Natural killer cell (primary cell): Measurements from ENCODE around the gene DSTN. TPM values are rescaled to one million over a fixed set of nuclear protein-coding genes. Genes with fewer than 3 reads are reported as not detected.

Experiments
- ATAC-seq, 3 donors: fragments of 150-1000 bp in 2 of 3; fragments of 200-7000 bp in 1 of 3; cut with Tn5 transposase; 1 replicate in 1 of 3; 2 replicates in 2 of 3; pipeline ENCODE4 v1.10.0; 2021; ENCODE audit warnings: mild to moderate bottlenecking in 2 of 3, moderate library complexity in 2 of 3
- DNase-seq, 2 donors: peaks; one replicate each; pipeline versions ENCODE4 v3.0.0 to v3.0.0-alpha.2; 2013 to 2021; ENCODE audit warnings: mixed read lengths in 1 of 2
- H3K27ac ChIP-seq: one replicate; pipeline ENCODE4 v1.5.1; 2013; ENCODE audit warnings: mild to moderate bottlenecking, low read length
- H3K27me3 ChIP-seq: one replicate; pipeline ENCODE4 v1.6.1; 2013; ENCODE audit warnings: low read length; ENCODE audit not compliant: control insufficient read depth, insufficient read depth
- H3K36me3 ChIP-seq: one replicate; pipeline ENCODE4 v1.6.1; 2013; ENCODE audit warnings: low read length; ENCODE audit not compliant: control insufficient read depth, insufficient read depth
- H3K4me1 ChIP-seq: one replicate; pipeline ENCODE4 v1.6.1; 2013; ENCODE audit warnings: low read length; ENCODE audit not compliant: control insufficient read depth, insufficient read depth
- H3K4me3 ChIP-seq: one replicate; pipeline ENCODE4 v1.5.1; 2013; ENCODE audit warnings: low read length
- H3K9me3 ChIP-seq: one replicate; pipeline ENCODE4 v1.6.1; 2013; ENCODE audit warnings: low read length; ENCODE audit not compliant: control insufficient read depth, insufficient read depth
- H3K27ac Mint-ChIP-seq, 2 donors: one replicate each; pipeline ENCODE4 v1.8.0; 2022; ENCODE audit warnings: mild to moderate bottlenecking in 2 of 2, mixed read lengths in 2 of 2, moderate library complexity in 1 of 2
- H3K27me3 Mint-ChIP-seq, 2 donors: one replicate each; pipeline ENCODE4 v1.8.0; 2022; ENCODE audit warnings: low read depth in 2 of 2, mixed read lengths in 2 of 2
- H3K36me3 Mint-ChIP-seq: one replicate; pipeline ENCODE4 v1.8.0; 2022; ENCODE audit warnings: mixed read lengths
- H3K4me1 Mint-ChIP-seq, 2 donors: one replicate each; pipeline ENCODE4 v1.8.0; 2022; ENCODE audit warnings: mixed read lengths in 2 of 2
- H3K4me3 Mint-ChIP-seq: one replicate; pipeline ENCODE4 v1.8.0; 2022; ENCODE audit warnings: mild to moderate bottlenecking, moderate library complexity, mixed read lengths
- H3K9me3 Mint-ChIP-seq, 2 donors: one replicate each; pipeline ENCODE4 v1.8.0; 2022; ENCODE audit warnings: mixed read lengths in 2 of 2
- WGBS: methylation state at CpG from one replicate; pipeline ENCODE4 v1.1.7; 2013; ENCODE audit warnings: missing lambda C conversion rate; ENCODE audit not compliant: insufficient coverage; 5-methylcytosine and 5-hydroxymethylcytosine counted together
- intact Hi-C: fragments of 100-400 bp; cut with micrococcal nuclease; formaldehyde crosslinking; loops from one replicate; pipeline ENCODE4 v1.14.2; 2022
- total RNA-seq, 4 donors: library from RNA; stranded (reverse); fragments of 120-200 nt in 1 of 4; gene quantifications; one replicate each; pipeline versions ENCODE4 v1.2.3 to v1.2.4, GENCODE V29; 2013 to 2022
- TF ChIP-seq, protein P1 (sequence below): fragments of 200-600 bp; IDR thresholded peaks from one replicate; pipeline ENCODE4 v1.8.0; 2022; ENCODE audit warnings: antibody characterized with exemption

The DSTN gene
- total RNA-seq, 3 donors from 2014 or later (not counting 1 experiment from before 2014, with no cell fraction given): 47.5 to 73.5 (median 70.0) TPM

DNA sequence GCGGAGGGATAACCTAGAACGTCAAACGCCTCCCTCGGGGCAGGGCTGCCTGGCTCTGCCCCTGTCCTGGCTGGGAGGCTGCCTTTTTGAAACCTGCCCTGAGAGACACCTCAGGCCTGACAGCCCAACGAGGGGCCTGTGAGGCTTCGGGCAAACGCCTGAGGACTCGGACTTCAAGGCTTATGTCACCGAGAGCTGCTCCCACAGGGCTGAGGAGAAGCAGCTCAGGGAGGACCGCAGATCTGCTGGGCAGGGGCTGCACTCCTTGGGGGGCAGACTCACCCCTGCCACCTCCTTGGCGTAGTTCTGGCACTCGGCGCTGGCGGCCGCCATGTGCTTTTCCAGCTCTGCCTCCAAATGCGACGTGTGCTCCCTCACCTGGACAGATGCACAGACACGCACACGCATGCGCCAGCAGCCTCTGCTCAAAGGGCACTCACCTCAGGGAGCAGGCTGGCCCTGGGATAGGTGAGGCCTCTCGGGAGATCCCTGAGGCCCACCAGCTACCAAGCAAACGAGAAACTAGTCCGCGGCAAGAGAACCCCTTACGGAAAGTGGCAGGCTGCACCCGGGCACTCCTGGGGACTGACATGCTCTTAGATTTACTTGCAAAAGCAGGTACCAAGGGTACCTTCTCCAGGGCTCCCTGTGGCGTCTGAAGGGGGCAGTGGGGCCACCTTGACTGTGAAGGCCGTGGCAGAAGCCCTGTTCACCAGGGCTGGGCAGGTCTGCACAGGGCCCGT is 49.6 kb downstream of the DSTN start:
- no peaks in the 10 kb centered on the region for H3K9me3 ChIP-seq
- whole genome bisulfite sequencing: 90% methylated on average over 29 of the region's 29 CpGs
- no peak overlapping the region for H3K27ac ChIP-seq
- H3K4me1 ChIP-seq: peaks cover 18% of the 10 kb centered on the region
- Mint-ChIP-seq H3K4me1 (peaks cover 0 to 5% of the 10 kb centered on the region in 2 donors), H3K9me3 (no peaks in the 10 kb centered on the region), H3K36me3 (no peaks in the 10 kb centered on the region), H3K27me3 (no peaks in the 10 kb centered on the region), H3K4me3 (no peak overlapping the region), H3K27ac (no peak overlapping the region)
- no peak overlapping the region for H3K4me3 ChIP-seq
- ATAC-seq: no peak
- TF ChIP-seq, protein P1, sequence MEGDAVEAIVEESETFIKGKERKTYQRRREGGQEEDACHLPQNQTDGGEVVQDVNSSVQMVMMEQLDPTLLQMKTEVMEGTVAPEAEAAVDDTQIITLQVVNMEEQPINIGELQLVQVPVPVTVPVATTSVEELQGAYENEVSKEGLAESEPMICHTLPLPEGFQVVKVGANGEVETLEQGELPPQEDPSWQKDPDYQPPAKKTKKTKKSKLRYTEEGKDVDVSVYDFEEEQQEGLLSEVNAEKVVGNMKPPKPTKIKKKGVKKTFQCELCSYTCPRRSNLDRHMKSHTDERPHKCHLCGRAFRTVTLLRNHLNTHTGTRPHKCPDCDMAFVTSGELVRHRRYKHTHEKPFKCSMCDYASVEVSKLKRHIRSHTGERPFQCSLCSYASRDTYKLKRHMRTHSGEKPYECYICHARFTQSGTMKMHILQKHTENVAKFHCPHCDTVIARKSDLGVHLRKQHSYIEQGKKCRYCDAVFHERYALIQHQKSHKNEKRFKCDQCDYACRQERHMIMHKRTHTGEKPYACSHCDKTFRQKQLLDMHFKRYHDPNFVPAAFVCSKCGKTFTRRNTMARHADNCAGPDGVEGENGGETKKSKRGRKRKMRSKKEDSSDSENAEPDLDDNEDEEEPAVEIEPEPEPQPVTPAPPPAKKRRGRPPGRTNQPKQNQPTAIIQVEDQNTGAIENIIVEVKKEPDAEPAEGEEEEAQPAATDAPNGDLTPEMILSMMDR: no peak
- peak in 1 of 2 donors; percentile 9 for DNase-seq
- intact Hi-C loops: loop anchor here (5.0 kb wide), 1 partner anchor 817 kb away; no protein-coding TSS in a partner anchor
- peaks cover 67% of the 10 kb centered on the region for H3K36me3 ChIP-seq
- no peaks in the 10 kb centered on the region for H3K27me3 ChIP-seq

DNA sequence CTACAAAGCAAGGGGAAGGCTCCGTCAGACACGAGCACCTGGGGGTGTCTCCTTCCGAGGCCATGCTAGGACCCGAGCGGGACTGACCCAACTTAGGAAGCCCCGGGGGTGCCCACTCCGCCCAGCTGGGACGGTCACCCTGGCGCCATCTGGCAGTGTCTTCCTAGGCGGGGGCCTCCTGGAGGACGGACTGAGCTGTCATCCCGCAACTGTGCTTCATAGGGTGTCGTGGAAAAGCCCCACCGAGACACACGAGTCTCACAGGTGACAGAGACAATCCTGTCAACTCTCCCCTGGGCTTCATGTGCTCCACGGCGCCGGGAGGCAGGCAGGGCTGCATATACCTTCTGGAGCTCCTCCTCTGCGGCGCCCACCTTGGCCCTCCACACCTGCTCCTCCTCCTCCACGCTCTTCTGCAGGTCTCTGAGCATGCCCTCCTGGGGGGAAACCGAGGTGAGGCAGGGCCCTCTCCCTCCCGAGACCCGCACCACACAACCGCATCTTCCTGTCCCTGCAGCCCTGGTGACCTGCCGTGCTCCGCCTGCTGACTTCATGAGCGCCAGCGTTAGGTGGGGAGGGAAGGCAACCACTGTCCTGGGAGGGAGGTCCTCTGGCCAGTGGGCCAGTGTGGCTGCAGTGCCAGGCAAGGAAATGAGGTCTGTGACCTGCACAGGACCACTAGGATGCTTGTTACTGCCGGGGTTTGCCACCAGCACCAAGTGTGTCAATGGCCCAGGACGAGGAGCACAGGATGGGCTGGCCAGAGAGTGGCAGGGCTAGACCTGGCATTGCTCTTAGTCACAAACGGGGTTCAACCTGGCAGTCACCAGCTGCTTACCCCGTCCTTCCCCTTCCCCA is 50.7 kb downstream of the DSTN start:
- H3K4me1 Mint-ChIP-seq: no peaks in the 10 kb centered on the region
- no peaks in the 10 kb centered on the region for H3K9me3 ChIP-seq
- H3K9me3 Mint-ChIP-seq: no peaks in the 10 kb centered on the region
- H3K4me1 ChIP-seq: peaks cover 9% of the 10 kb centered on the region
- H3K36me3 Mint-ChIP-seq: no peaks in the 10 kb centered on the region
- H3K27me3 Mint-ChIP-seq: no peaks in the 10 kb centered on the region
- H3K27me3 ChIP-seq: no peaks in the 10 kb centered on the region
- no peak overlapping the region for H3K4me3 ChIP-seq
- 95% methylated on average over 33 of the region's 33 CpGs for WGBS
- H3K27ac Mint-ChIP-seq: no peak overlapping the region
- DNase-seq: peak in 1 of 2 donors; percentile 11
- H3K36me3 ChIP-seq: peaks cover 69% of the 10 kb centered on the region
- TF ChIP-seq, protein P1: no peak
- no peak overlapping the region for H3K27ac ChIP-seq
- no peak overlapping the region for H3K4me3 Mint-ChIP-seq
- intact Hi-C loops: no loop called here
- no peak for ATAC-seq

DNA sequence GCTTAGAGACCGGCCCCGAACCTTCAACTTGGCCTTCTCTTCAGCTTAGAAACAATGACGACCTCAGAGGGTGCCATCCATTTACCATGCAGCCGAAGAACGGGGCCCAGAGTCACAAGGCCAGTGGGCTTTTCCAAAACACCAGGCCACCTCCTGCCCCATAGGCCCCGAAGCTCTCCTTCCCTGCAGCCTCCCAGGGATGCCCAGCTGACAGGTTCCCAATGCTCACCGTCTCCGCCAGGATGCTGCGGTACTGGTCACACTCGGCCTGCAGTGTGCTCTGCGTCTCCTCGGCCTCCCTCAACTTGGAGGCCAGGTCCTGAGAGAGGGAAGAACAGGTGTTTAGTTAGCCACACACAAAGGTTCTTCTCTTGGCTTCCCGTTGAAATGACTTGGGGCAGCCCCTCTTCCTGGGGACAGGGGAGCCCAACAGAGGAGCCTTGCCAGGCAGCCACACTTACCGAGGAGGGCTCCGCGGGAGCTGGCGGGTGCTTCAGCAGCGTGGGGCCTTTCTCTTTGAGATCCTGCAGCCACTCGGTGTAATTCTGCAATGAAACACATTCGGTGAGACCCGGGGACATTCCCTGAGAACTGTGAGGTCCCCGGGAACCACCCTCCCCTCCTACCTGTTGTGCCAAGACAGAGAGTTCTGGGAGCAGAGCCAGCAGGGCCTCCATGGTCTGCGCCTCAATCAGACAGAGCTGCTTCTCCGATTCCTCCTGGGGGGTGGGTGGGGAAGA is 51.5 kb downstream of the DSTN start:
- peaks cover 72% of the 10 kb centered on the region for H3K36me3 ChIP-seq
- H3K27me3 ChIP-seq: no peaks in the 10 kb centered on the region
- Mint-ChIP-seq H3K4me3 (no peak overlapping the region), H3K4me1 (peaks cover 0 to 4% of the 10 kb centered on the region in 2 donors), H3K36me3 (no peaks in the 10 kb centered on the region), H3K27ac (no peak overlapping the region), H3K9me3 (no peaks in the 10 kb centered on the region), H3K27me3 (no peaks in the 10 kb centered on the region)
- peaks cover 7% of the 10 kb centered on the region for H3K4me1 ChIP-seq
- TF ChIP-seq, protein P1: no peak
- H3K4me3 ChIP-seq: no peak overlapping the region
- intact Hi-C loops: no loop called here
- H3K9me3 ChIP-seq: no peaks in the 10 kb centered on the region
- H3K27ac ChIP-seq: no peak overlapping the region
- DNase-seq (no peak), ATAC-seq (no peak)
- WGBS: 96% methylated on average over 24 of the region's 24 CpGs
